HG03159 (cell line): ENCODE results near the gene FEZ2.
A peak's percentile ranks its signal among the peaks of the same experiment; 100 is the strongest.
"Not testable (repeated sequence)": the region's sequence is repeated elsewhere in the genome, so short reads cannot be mapped to it uniquely, and the experiment has no call there.

Source experiments
- ATAC-seq: cut with Tn5 transposase; IDR thresholded peaks from one replicate; pipeline ENCODE4 v1.9.1; 2021; ENCODE audit warnings: mild to moderate bottlenecking, moderate library complexity; ENCODE audit not compliant: unreplicated experiment

Gene FEZ2

GRCh38 chr2:36597532-36598377 is at the start of gene FEZ2:
Gene FEZ2 (minus strand): TSS chr2:36598168. CDS start chr2:36598142, 26 bp downstream.
- ATAC-seq: peak; percentile 98

- ATAC-seq: no peak
Observed at GRCh38 chr2:36634981-36635597, 37.1 kb upstream of the FEZ2 start.

- ATAC-seq: no peak
Observed at GRCh38 chr2:36633470-36634092, 35.6 kb upstream of the FEZ2 start.

GRCh38 chr2:36626756-36627155 is 28.8 kb upstream of the FEZ2 start:
- no peak for ATAC-seq

- no peak for ATAC-seq
Observed at GRCh38 chr2:36626071-36626470, 28.1 kb upstream of the FEZ2 start.

- no peak for ATAC-seq
Observed at GRCh38 chr2:36625304-36625703, 27.3 kb upstream of the FEZ2 start.

GRCh38 chr2:36620321-36620720 is 22.4 kb upstream of the FEZ2 start:
- ATAC-seq: no peak

- ATAC-seq: peak; percentile 100
Observed at GRCh38 chr2:36618381-36618780, 20.4 kb upstream of the FEZ2 start.

GRCh38 chr2:36616947-36617346 is 19.0 kb upstream of the FEZ2 start:
- no peak for ATAC-seq

GRCh38 chr2:36615222-36615621 is 17.3 kb upstream of the FEZ2 start:
- no peak for ATAC-seq

GRCh38 chr2:36613801-36614200 is 15.8 kb upstream of the FEZ2 start:
- no peak for ATAC-seq

GRCh38 chr2:36611316-36611990 is 13.5 kb upstream of the FEZ2 start:
- ATAC-seq: no peak

GRCh38 chr2:36609507-36609906 is 11.5 kb upstream of the FEZ2 start:
- no peak for ATAC-seq

GRCh38 chr2:36607947-36608346 is 10.0 kb upstream of the FEZ2 start:
- no peak for ATAC-seq

- ATAC-seq: no peak
Observed at GRCh38 chr2:36606925-36607324, 9.0 kb upstream of the FEZ2 start.

- no peak for ATAC-seq
Observed at GRCh38 chr2:36605273-36605672, 7.3 kb upstream of the FEZ2 start.

GRCh38 chr2:36603629-36604028 is 5.7 kb upstream of the FEZ2 start:
- ATAC-seq: not testable (repeated sequence)

GRCh38 chr2:36597003-36597531 is 901 bp downstream of the FEZ2 start:
- ATAC-seq: no peak

- ATAC-seq: no peak
Observed at GRCh38 chr2:36596397-36596796, 1.6 kb downstream of the FEZ2 start.

- ATAC-seq: no peak
Observed at GRCh38 chr2:36594849-36595248, 3.1 kb downstream of the FEZ2 start.

- no peak for ATAC-seq
Observed at GRCh38 chr2:36589230-36589630, 8.7 kb downstream of the FEZ2 start.
